Activated effector memory CD4-positive, alpha-beta T cell treated with anti-CD3 and anti-CD28 coated beads, Interleukin-2, amount 50 U/mL, for 16 hours (primary cell): ENCODE measurements around the gene CREB3L1.

ENCODE experiments used
- DNase-seq: peaks from one replicate; pipeline ENCODE4 v3.0.0-alpha.2; 2020

CREB3L1 gene

GRCh38 chr11:46367916-46368267 lies 90.4 kb downstream of the CREB3L1 start:
- no peak for DNase-seq

GRCh38 chr11:46369458-46370152 lies 92.1 kb downstream of the CREB3L1 start:
- DNase-seq = peak; percentile 83

GRCh38 chr11:46370253-46370652 lies 92.8 kb downstream of the CREB3L1 start:
- DNase-seq = no peak
